Tibial nerve (tissue), 3 donors: ENCODE data around the gene SETD2.

ENCODE experiments used
- CTCF ChIP-seq, 5 experiments: fragments of 200-600 bp in 3 of 5; fragments of 450-650 bp in 2 of 5; sonication (generic) in 3 of 5; IDR thresholded peaks; one replicate each; pipeline ENCODE4 v1.5.1; 2016 to 2019; ENCODE audit warnings: antibody characterized with exemption in 5 of 5, mild to moderate bottlenecking in 3 of 5, moderate library complexity in 2 of 5
- POLR2A ChIP-seq, 2 donors: fragments of 450-650 bp; IDR thresholded peaks; one replicate each; pipeline ENCODE4 v1.6.1; 2017; ENCODE audit warnings: antibody characterized with exemption in 2 of 2, mild to moderate bottlenecking in 2 of 2, moderate library complexity in 2 of 2

GRCh38 chr3:47016086-47016933 is 147.6 kb downstream of the SETD2 start:
- no peak for TF ChIP-seq CTCF (IDR thresholded peaks at IDR 0.05)
- TF ChIP-seq POLR2A (IDR thresholded peaks at IDR 0.05), result no peak
